Activated naive CD8-positive, alpha-beta T cell treated with anti-CD3 and anti-CD28 coated beads, Interleukin-2, amount 10 ng/mL, durations not matched to agents 7 days and 5 days (primary cell): ENCODE data around the gene DOCK6. TPM values are rescaled to one million over a fixed set of nuclear protein-coding genes. Genes with fewer than 3 reads are reported as not detected.

ENCODE experiments used
- ATAC-seq: fragments of 150-1000 bp; cut with Tn5 transposase; one replicate; pipeline ENCODE4 v1.10.0; 2021; ENCODE audit warnings: low read depth, moderate library complexity
- POLR2A ChIA-PET: fragments of 350-600 bp; sonication (Branson Sonifier 250); formaldehyde crosslinking; loops from one replicate; lab custom pipeline; 2021; ENCODE audit warnings: antibody characterized with exemption; lab: Charles Lee
- DNase-seq: peaks from one replicate; pipeline ENCODE4 v3.0.0; 2021
- H3K27ac Mint-ChIP-seq: one replicate; pipeline ENCODE4 v1.8.0; 2022; ENCODE audit warnings: mild to moderate bottlenecking, mixed read lengths
- H3K27me3 Mint-ChIP-seq: one replicate; pipeline ENCODE4 v1.8.0; 2022; ENCODE audit warnings: mild to moderate bottlenecking, moderate library complexity, mixed read lengths
- H3K36me3 Mint-ChIP-seq: one replicate; pipeline ENCODE4 v1.8.0; 2021; ENCODE audit warnings: mild to moderate bottlenecking, mixed read lengths
- H3K4me1 Mint-ChIP-seq: one replicate; pipeline ENCODE4 v1.8.0; 2021; ENCODE audit warnings: mixed read lengths
- H3K4me3 Mint-ChIP-seq: one replicate; pipeline ENCODE4 v1.8.0; 2022; ENCODE audit warnings: mild to moderate bottlenecking, moderate library complexity, mixed read lengths
- H3K9me3 Mint-ChIP-seq: one replicate; pipeline ENCODE4 v1.8.0; 2021; ENCODE audit warnings: mixed read lengths
- total RNA-seq, 2 experiments: library from RNA; stranded (reverse); gene quantifications; one replicate each; pipeline ENCODE4 v1.2.3, GENCODE V29; 2021

The DOCK6 gene
- total RNA-seq, 2 experiments from 2014 or later: 0.43 to 0.72 TPM

GRCh38 chr19:11201791-11202190 lies 60.5 kb downstream of the DOCK6 start:
- Mint-ChIP-seq H3K36me3 (no peaks in the 10 kb centered on the region), H3K4me1 (no peaks in the 10 kb centered on the region), H3K27ac (no peak overlapping the region), H3K27me3 (peaks cover 29% of the 10 kb centered on the region), H3K4me3 (no peak overlapping the region), H3K9me3 (no peaks in the 10 kb centered on the region)
- POLR2A ChIA-PET: no interaction called here
- ATAC-seq: no peak
- no peak for DNase-seq

- ATAC-seq: no peak
- peaks cover 27% of the 10 kb centered on the region for H3K27me3 Mint-ChIP-seq
- POLR2A ChIA-PET: no interaction called here
- no peak overlapping the region for H3K4me3 Mint-ChIP-seq
- no peaks in the 10 kb centered on the region for H3K9me3 Mint-ChIP-seq
- no peaks in the 10 kb centered on the region for H3K36me3 Mint-ChIP-seq
- DNase-seq: no peak
- peaks cover 2% of the 10 kb centered on the region for H3K4me1 Mint-ChIP-seq
- H3K27ac Mint-ChIP-seq: no peak overlapping the region
Measured at GRCh38 chr19:11200931-11201330, 61.4 kb downstream of the DOCK6 start.

- no peak for ATAC-seq
- H3K4me3 Mint-ChIP-seq: no peak overlapping the region
Measured at GRCh38 chr19:11200015-11200574, 62.2 kb downstream of the DOCK6 start.

GRCh38 chr19:11199517-11199916 lies 62.8 kb downstream of the DOCK6 start:
- H3K27me3 Mint-ChIP-seq: peaks cover 18% of the 10 kb centered on the region
- no peak overlapping the region for H3K27ac Mint-ChIP-seq
- DNase-seq (no peak), ATAC-seq (no peak)
- POLR2A ChIA-PET: no interaction called here
- no peak overlapping the region for H3K4me3 Mint-ChIP-seq
- H3K36me3 Mint-ChIP-seq: no peaks in the 10 kb centered on the region
- H3K9me3 Mint-ChIP-seq: no peaks in the 10 kb centered on the region
- peaks cover 5% of the 10 kb centered on the region for H3K4me1 Mint-ChIP-seq

More at GRCh38 chr19:11200015-11200574, 62.2 kb downstream of the DOCK6 start:
- Mint-ChIP-seq H3K36me3 (no peaks in the 10 kb centered on the region), H3K9me3 (no peaks in the 10 kb centered on the region), H3K27ac (no peak overlapping the region), H3K4me1 (peaks cover 5% of the 10 kb centered on the region), H3K27me3 (peaks cover 22% of the 10 kb centered on the region)
- POLR2A ChIA-PET: no interaction called here
- no peak for DNase-seq

- no peak for ATAC-seq
- no peaks in the 10 kb centered on the region for H3K36me3 Mint-ChIP-seq
- no peak for DNase-seq
- peak overlapping the region; percentile 39 for H3K4me3 Mint-ChIP-seq
- POLR2A ChIA-PET: interaction anchor here (0.7 kb wide), 1 partner anchor 84 kb away, joined by 5 read pairs; no protein-coding TSS in a partner anchor
- H3K27ac Mint-ChIP-seq: no peak overlapping the region
- peaks cover 5% of the 10 kb centered on the region for H3K4me1 Mint-ChIP-seq
- H3K9me3 Mint-ChIP-seq: no peaks in the 10 kb centered on the region
- peaks cover 15% of the 10 kb centered on the region for H3K27me3 Mint-ChIP-seq
Measured at GRCh38 chr19:11198769-11199424, 63.4 kb downstream of the DOCK6 start.

GRCh38 chr19:11198175-11198534 lies 64.2 kb downstream of the DOCK6 start:
- no peaks in the 10 kb centered on the region for H3K9me3 Mint-ChIP-seq
- H3K27ac Mint-ChIP-seq: no peak overlapping the region
- DNase-seq (no peak), ATAC-seq (no peak)
- POLR2A ChIA-PET: interaction anchor here (0.7 to 1.0 kb wide), 2 partner anchors 81 to 85 kb away, joined by 3 to 5 read pairs; no protein-coding TSS in a partner anchor
- H3K36me3 Mint-ChIP-seq: no peaks in the 10 kb centered on the region
- H3K4me3 Mint-ChIP-seq: peak overlapping the region; percentile 72
- peaks cover 5% of the 10 kb centered on the region for H3K4me1 Mint-ChIP-seq
- peaks cover 15% of the 10 kb centered on the region for H3K27me3 Mint-ChIP-seq

- DNase-seq (peak; percentile 92), ATAC-seq (peak; percentile 78)
- no peaks in the 10 kb centered on the region for H3K36me3 Mint-ChIP-seq
- H3K27ac Mint-ChIP-seq: peak within 1 kb of the TSS; percentile 54
- H3K4me3 Mint-ChIP-seq: peak within 1 kb of the TSS; percentile 85
- H3K4me1 Mint-ChIP-seq: peaks cover 5% of the 10 kb centered on the region
- POLR2A ChIA-PET: interaction anchor here (1.0 kb wide), 1 partner anchor 82 kb away, joined by 3 read pairs; no protein-coding TSS in a partner anchor
- H3K27me3 Mint-ChIP-seq: peaks cover 12% of the 10 kb centered on the region
- H3K9me3 Mint-ChIP-seq: no peaks in the 10 kb centered on the region
Measured at GRCh38 chr19:11197291-11198174, 64.8 kb downstream of the DOCK6 start, which contains the start of gene KANK2. Gene KANK2 (minus strand): TSS chr19:11197545. CDS start chr19:11194511, 3,034 bp downstream.

GRCh38 chr19:11196406-11197287 lies 65.7 kb downstream of the DOCK6 start:
- DNase-seq: peak; percentile 53
- Mint-ChIP-seq H3K4me1 (peaks cover 5% of the 10 kb centered on the region), H3K36me3 (no peaks in the 10 kb centered on the region), H3K27ac (peak overlapping the region; percentile 54), H3K27me3 (peaks cover 11% of the 10 kb centered on the region), H3K9me3 (no peaks in the 10 kb centered on the region), H3K4me3 (peak overlapping the region; percentile 85)
- no peak for ATAC-seq
- POLR2A ChIA-PET: interaction anchor here (0.6 to 1.0 kb wide), 2 partner anchors 53 to 255 kb away, joined by 3 to 4 read pairs; no protein-coding TSS in a partner anchor

- Mint-ChIP-seq H3K36me3 (no peaks in the 10 kb centered on the region), H3K27ac (no peak overlapping the region), H3K9me3 (no peaks in the 10 kb centered on the region), H3K27me3 (peaks cover 11% of the 10 kb centered on the region), H3K4me3 (peak overlapping the region; percentile 31), H3K4me1 (peaks cover 5% of the 10 kb centered on the region)
- POLR2A ChIA-PET: interaction anchor here (0.6 to 1.0 kb wide), 2 partner anchors 52 to 256 kb away, joined by 3 to 4 read pairs; no protein-coding TSS in a partner anchor
- DNase-seq: no peak
- ATAC-seq: no peak
Measured at GRCh38 chr19:11195681-11196080, 66.6 kb downstream of the DOCK6 start.

- POLR2A ChIA-PET: interaction anchor here (1.0 kb wide), 1 partner anchor 40 kb away, joined by 3 read pairs; no protein-coding TSS in a partner anchor
- ATAC-seq (peak; percentile 22), DNase-seq (no peak)
- Mint-ChIP-seq H3K4me1 (peaks cover 5% of the 10 kb centered on the region), H3K9me3 (no peaks in the 10 kb centered on the region), H3K4me3 (peak overlapping the region; percentile 31), H3K27ac (no peak overlapping the region), H3K27me3 (peaks cover 11% of the 10 kb centered on the region), H3K36me3 (no peaks in the 10 kb centered on the region)
Measured at GRCh38 chr19:11194656-11195558, 67.4 kb downstream of the DOCK6 start.

- no peak for ATAC-seq
Measured at GRCh38 chr19:11194173-11194572, 68.2 kb downstream of the DOCK6 start.

More at GRCh38 chr19:11194173-11194572, 68.2 kb downstream of the DOCK6 start:
- Mint-ChIP-seq H3K9me3 (no peaks in the 10 kb centered on the region), H3K36me3 (no peaks in the 10 kb centered on the region), H3K27ac (no peak overlapping the region), H3K4me1 (peaks cover 5% of the 10 kb centered on the region), H3K4me3 (no peak overlapping the region), H3K27me3 (peaks cover 8% of the 10 kb centered on the region)
- DNase-seq: no peak
- POLR2A ChIA-PET: interaction anchor here (1.0 kb wide), 1 partner anchor 39 kb away, joined by 3 read pairs; no protein-coding TSS in a partner anchor
